Activated naive CD4-positive, alpha-beta T cell treated with anti-CD3 and anti-CD28 coated beads, Interleukin-2, amount 50 U/mL, for 24 hours (primary cell): Measurements from ENCODE around the gene DCAF6.

Experiments
- H3K27ac Mint-ChIP-seq: one replicate; pipeline ENCODE4 v1.8.0; 2021; ENCODE audit warnings: mild to moderate bottlenecking, mixed read lengths
- H3K27me3 Mint-ChIP-seq: one replicate; pipeline ENCODE4 v1.8.0; 2021; ENCODE audit warnings: mixed read lengths
- H3K36me3 Mint-ChIP-seq: one replicate; pipeline ENCODE4 v1.8.0; 2021; ENCODE audit warnings: mixed read lengths
- H3K4me1 Mint-ChIP-seq: one replicate; pipeline ENCODE4 v1.8.0; 2021; ENCODE audit warnings: mixed read lengths
- H3K4me3 Mint-ChIP-seq: one replicate; pipeline ENCODE4 v1.8.0; 2021; ENCODE audit warnings: mild to moderate bottlenecking, mixed read lengths
- H3K9me3 Mint-ChIP-seq: one replicate; pipeline ENCODE4 v1.8.0; 2021; ENCODE audit warnings: mixed read lengths

DCAF6 gene

DNA sequence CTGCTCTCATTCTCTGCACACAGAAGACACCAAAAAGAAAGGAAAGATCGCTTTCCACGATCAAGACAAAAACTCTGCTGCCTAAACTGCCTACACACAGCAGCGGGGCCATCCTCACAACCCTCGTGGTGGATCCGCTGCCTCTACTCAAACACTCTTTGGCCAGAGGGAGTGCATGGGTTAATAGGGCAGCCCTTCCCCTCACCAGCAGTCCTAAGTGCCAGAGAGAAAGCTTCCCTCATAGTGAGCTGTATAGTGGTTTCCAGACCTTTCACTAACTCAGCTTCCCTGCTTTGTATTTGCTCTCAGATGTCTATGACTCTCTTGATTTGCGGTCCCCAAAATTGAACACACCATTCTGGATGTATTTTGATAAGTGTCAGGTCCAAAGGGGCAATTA is 169.4 kb downstream of the DCAF6 start:
- Mint-ChIP-seq H3K27me3 (peaks cover 2% of the 10 kb centered on the region), H3K9me3 (no peaks in the 10 kb centered on the region), H3K4me3 (no peak overlapping the region), H3K27ac (no peak overlapping the region), H3K36me3 (no peaks in the 10 kb centered on the region), H3K4me1 (no peaks in the 10 kb centered on the region)

DNA sequence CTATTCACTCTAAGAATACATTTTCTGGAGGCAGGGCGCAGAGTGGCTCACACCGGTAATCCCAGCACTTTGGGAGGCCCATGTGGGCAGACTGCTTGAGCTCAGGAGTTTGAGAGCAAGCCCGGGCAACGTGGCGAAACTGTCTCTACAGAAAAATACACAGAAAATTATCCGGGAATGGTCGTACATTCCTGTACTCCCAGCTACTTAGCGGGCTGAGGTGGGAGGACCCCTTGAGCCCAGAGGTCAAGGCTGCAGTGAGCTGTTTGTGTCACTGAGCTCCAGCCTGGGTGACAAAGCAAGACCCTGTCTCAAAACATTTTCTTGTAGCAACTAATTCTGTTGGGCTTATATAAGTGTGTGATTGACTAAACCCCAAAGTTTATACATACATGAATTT is 169.8 kb downstream of the DCAF6 start:
- Mint-ChIP-seq H3K27ac (no peak overlapping the region), H3K36me3 (no peaks in the 10 kb centered on the region), H3K4me1 (no peaks in the 10 kb centered on the region), H3K9me3 (no peaks in the 10 kb centered on the region), H3K4me3 (no peak overlapping the region), H3K27me3 (peaks cover 2% of the 10 kb centered on the region)

DNA sequence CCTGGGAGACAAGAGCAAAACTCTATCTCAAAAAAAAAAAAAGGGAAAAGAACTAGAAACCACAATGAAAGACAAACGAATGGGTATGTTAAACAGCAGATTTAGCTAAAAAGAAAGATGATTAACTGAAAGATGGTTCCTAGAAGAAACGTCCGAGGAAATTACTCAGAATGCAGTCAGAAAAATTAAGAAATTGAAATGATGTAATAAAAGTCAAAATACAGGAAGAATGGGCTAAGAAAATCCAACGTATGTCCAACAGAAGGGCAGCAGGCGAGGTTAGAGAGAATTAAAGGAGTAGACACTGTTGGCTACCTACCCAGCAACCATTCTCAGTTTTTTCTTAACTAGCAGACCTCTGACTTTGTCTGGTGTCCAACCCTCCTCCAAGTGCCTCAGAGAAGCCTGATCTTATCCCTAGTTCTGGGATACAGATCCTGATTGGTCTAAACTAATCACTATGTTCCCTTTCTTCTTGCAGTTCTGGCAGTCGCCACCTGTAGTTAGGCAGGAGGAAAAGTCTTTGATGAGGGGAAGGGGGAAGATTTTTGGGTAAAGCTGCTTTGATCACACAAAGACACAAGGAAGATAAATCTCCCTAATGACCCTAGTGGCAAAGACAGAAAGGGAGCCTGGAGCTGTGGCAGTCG is 174.5 kb downstream of the DCAF6 start:
- H3K36me3 Mint-ChIP-seq = no peaks in the 10 kb centered on the region
- no peak overlapping the region for H3K4me3 Mint-ChIP-seq
- peaks cover 2% of the 10 kb centered on the region for H3K27me3 Mint-ChIP-seq
- H3K4me1 Mint-ChIP-seq = peaks cover 6% of the 10 kb centered on the region
- no peaks in the 10 kb centered on the region for H3K9me3 Mint-ChIP-seq
- no peak overlapping the region for H3K27ac Mint-ChIP-seq

DNA sequence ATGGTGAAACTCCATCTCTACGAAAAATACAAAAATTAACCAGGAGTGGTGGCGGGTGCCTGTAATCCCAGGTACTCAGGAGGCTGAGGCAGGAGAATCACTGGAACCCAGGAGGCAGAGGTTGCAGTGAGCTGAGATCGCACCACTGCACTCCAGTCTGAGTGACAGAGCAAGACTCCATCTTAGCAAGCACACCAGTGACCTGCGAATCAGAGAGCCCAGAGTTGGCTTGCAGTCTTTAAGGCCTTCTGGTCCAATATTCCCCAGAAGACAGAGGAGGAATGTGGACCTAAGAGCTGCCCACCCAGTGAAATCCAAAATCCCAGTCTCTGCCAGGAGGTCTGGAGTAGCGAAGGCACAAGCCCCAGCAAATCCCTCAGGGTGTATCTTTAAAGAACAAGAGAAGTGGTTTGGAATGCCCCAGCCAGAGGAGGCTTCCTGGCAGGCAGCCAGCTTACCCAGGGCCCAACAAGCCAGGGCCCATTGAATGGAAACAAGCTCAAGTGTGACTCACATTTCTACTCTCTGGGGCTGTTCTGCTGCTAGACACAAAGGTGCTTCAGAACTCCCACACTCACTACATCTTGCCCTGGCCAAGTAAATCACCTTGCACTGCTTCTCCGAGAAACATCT is 176.3 kb downstream of the DCAF6 start:
- H3K9me3 Mint-ChIP-seq = no peaks in the 10 kb centered on the region
- peak overlapping the region; percentile 14 for H3K27ac Mint-ChIP-seq
- peaks cover 6% of the 10 kb centered on the region for H3K4me1 Mint-ChIP-seq
- H3K27me3 Mint-ChIP-seq = no peaks in the 10 kb centered on the region
- H3K4me3 Mint-ChIP-seq = no peak overlapping the region
- H3K36me3 Mint-ChIP-seq = no peaks in the 10 kb centered on the region

DNA sequence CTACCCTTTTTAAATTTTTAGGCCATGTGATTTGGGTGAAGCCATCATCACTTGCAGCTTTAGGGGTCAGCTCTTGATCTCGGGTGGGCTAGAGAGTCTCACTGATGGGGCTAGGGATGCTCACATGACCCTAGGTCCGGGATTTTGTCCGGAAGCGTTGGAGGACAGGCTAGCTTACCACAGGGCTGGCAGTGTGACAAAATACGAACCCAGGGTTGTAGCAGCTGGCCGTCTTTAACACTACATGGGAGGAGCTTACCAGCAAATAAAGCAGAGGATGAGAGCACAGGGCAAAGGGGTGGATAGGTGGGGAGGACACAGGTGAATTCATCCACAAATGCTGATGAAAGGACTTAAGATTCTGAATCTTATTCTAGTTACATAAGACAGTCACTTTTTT is 178.4 kb downstream of the DCAF6 start:
- no peaks in the 10 kb centered on the region for H3K36me3 Mint-ChIP-seq

DNA sequence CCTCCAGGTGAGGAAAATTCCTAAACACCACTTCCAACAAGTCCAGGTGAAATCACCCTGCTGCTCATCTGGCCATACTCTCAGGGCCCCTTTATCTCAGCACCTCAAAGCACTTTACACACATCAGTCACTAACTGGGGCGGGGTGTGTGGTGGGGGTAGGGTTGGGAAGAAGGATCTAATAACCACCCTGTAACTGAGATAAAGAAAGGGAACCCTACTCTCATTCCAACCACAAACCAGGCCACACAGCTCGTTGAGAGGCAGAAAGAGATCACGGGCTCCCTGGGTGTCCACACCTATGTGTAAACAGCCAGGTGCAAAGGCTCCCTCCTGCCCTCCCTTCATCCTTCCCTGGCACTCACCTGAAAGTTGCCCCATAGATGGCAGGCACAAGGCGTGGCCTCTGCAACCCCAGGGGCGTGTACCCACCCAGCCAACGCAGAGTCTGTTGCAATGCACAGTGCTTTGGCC is 179.9 kb downstream of the DCAF6 start:
- peaks cover 6% of the 10 kb centered on the region for H3K4me1 Mint-ChIP-seq
- H3K4me3 Mint-ChIP-seq = no peak overlapping the region

More for the DNA sequence above, 178.4 kb downstream of the DCAF6 start:
- Mint-ChIP-seq H3K4me3 (no peak overlapping the region), H3K4me1 (peaks cover 6% of the 10 kb centered on the region), H3K27ac (no peak overlapping the region), H3K27me3 (no peaks in the 10 kb centered on the region), H3K9me3 (no peaks in the 10 kb centered on the region)

DNA sequence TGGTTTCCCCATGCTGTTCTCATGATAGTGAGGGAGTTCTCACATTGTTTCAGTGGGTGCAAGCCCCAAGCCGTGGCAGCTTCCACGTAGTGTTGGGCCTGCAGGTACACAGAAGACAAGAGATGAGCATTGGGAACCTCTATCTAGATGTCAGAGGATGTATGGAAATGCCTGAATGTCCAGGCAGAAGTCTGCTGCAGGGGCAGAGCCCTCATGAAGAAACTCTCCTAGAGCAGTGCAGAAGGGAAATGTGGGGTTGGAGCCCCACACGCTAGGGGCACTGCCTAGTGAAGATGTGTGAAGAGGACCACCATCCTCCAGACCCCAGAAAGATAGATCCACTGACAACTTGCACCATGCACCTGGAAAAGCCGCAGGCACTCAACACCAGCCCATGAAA is 183.3 kb downstream of the DCAF6 start:
- Mint-ChIP-seq H3K36me3 (no peaks in the 10 kb centered on the region), H3K9me3 (no peaks in the 10 kb centered on the region), H3K4me3 (no peak overlapping the region), H3K27me3 (peaks cover 14% of the 10 kb centered on the region), H3K27ac (no peak overlapping the region), H3K4me1 (no peaks in the 10 kb centered on the region)

More for the DNA sequence above, 179.9 kb downstream of the DCAF6 start:
- Mint-ChIP-seq H3K27ac (no peak overlapping the region), H3K9me3 (no peaks in the 10 kb centered on the region), H3K36me3 (no peaks in the 10 kb centered on the region), H3K27me3 (peaks cover 4% of the 10 kb centered on the region)

DNA sequence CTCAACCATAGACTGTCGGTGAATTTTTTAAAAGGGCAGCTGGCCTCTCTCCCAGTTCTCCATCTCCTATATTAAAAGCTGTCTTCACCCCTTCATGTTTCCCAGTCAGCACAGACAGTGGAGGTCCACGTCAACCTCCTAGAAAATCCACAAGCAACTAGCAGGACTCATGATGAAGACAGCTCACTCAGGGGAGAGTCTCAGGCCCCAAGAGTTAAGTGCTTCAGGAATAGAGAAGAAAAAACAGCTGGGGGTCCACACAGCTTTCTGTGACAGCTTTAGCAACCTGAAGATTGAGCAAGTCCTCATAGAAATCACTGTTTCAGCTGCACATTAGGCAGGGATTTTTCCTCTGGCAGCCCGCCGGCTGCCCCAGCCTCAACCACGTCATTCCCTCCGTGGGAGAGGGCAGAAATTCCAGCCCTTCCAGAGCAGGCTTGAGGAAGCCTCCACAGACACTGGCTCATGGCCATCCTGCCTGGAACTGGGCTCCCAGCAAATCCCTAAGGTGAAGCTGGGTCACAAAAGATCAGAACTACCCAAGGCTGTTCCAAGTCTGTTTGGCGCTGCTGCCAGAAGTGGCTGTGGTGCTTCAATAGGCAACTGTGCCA is 185.0 kb downstream of the DCAF6 start:
- Mint-ChIP-seq H3K27ac (no peak overlapping the region), H3K27me3 (peaks cover 15% of the 10 kb centered on the region)

DNA sequence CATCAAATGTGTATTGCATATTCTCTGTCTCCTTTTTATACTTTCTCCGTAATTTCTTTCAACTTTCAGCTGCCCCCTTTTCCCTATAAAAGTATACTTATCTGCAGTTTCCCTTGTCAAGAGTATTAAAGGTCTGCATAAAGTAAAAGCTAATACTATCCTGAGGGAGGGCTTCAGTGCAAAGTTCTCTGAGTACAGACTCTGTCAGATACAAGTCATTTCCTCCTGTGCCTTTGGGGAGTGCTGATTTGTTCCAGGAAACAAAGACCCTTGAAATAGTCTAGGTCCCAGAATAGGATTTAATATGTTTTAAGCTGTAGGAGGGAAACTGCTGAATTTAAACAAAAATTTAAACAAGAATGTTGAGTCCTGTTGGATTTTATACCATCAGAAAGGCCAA is 188.6 kb downstream of the DCAF6 start:
- Mint-ChIP-seq H3K27me3 (peaks cover 25% of the 10 kb centered on the region), H3K36me3 (peaks cover 5% of the 10 kb centered on the region), H3K9me3 (peaks cover 5% of the 10 kb centered on the region), H3K27ac (no peak overlapping the region), H3K4me3 (no peak overlapping the region), H3K4me1 (no peaks in the 10 kb centered on the region)

More for the DNA sequence above, 185.0 kb downstream of the DCAF6 start:
- Mint-ChIP-seq H3K36me3 (no peaks in the 10 kb centered on the region), H3K4me3 (no peak overlapping the region), H3K9me3 (no peaks in the 10 kb centered on the region), H3K4me1 (no peaks in the 10 kb centered on the region)
